Measurements from ENCODE around the gene ZFR. TPM values are rescaled to one million over a fixed set of nuclear protein-coding genes. Genes with fewer than 3 reads are reported as not detected.

Gene ZFR
- total and polyA plus RNA-seq, 9 of the 15 experiments (the other 6 are each of a cell fraction or from before 2014, with no cell fraction given): 35.5 to 108 (median 71.1) TPM

- Histone ChIP-seq H2AFZ (ENCODE audit: low read depth, low read length) (no peak overlapping the region), H3K79me2 (ENCODE audit: control insufficient read depth, insufficient read depth, low read length) (no peaks in the 10 kb centered on the region), H3K4me2 (ENCODE audit: insufficient read depth, low read length) (no peak overlapping the region), H3K36me3 (ENCODE audit: control insufficient read depth, insufficient read depth, low read length) (no peaks in the 10 kb centered on the region), H3K9ac (ENCODE audit: insufficient read depth in 1 of 2, low read depth in 2 of 2, low read length in 2 of 2) (no peak overlapping the region), H3K27ac (ENCODE audit: extremely low read depth, low read depth, low read length) (no peak overlapping the region), H3K4me1 (replicated peaks in 1 of 2; ENCODE audit: control insufficient read depth in 2 of 2, insufficient read depth in 2 of 2, low read length in 2 of 2) (no peaks in the 10 kb centered on the region), H3K4me3 (no peak overlapping the region), H4K20me1 (replicated peaks; ENCODE audit: control insufficient read depth, insufficient read depth, low read length) (no peaks in the 10 kb centered on the region), H3K9me3 (replicated peaks; ENCODE audit: control insufficient read depth, insufficient read depth, low read depth, low read length) (no peaks in the 10 kb centered on the region), H3K9me1 (ENCODE audit: control insufficient read depth, insufficient read depth, low read length) (no peaks in the 10 kb centered on the region), H3K27me3 (ENCODE audit: control insufficient read depth in 2 of 2, insufficient read depth in 2 of 2, low read length in 2 of 2) (peaks cover 5 to 21% of the 10 kb centered on the region in 2 experiments; a peak in 2 of 5 replicates)
- DNase-seq (ENCODE audit: extremely low read depth in 1 of 4, low spot score in 3 of 4): no peak
- no TSS peak for BruUV-seq (replicated peaks)
- FAIRE-seq: no peak
- intact Hi-C loops (cut with micrococcal nuclease): no loop called here
- in situ Hi-C loops (cut with MboI): no loop called here
- no peak for ATAC-seq
- POLR2A ChIA-PET: interaction anchor here (0.6 to 1.2 kb wide), 2 partner anchors 10 to 953 kb away, joined by 3 read pairs; no protein-coding TSS in a partner anchor
- CTCF ChIA-PET (ENCODE audit: low intra/inter-chr PET ratio): no interaction called here
- 0% methylated on average over 2 of the region's 2 CpGs for WGBS (ENCODE audit: insufficient coverage, low coverage, missing lambda C conversion rate)
- TF ChIP-seq, protein P1, sequence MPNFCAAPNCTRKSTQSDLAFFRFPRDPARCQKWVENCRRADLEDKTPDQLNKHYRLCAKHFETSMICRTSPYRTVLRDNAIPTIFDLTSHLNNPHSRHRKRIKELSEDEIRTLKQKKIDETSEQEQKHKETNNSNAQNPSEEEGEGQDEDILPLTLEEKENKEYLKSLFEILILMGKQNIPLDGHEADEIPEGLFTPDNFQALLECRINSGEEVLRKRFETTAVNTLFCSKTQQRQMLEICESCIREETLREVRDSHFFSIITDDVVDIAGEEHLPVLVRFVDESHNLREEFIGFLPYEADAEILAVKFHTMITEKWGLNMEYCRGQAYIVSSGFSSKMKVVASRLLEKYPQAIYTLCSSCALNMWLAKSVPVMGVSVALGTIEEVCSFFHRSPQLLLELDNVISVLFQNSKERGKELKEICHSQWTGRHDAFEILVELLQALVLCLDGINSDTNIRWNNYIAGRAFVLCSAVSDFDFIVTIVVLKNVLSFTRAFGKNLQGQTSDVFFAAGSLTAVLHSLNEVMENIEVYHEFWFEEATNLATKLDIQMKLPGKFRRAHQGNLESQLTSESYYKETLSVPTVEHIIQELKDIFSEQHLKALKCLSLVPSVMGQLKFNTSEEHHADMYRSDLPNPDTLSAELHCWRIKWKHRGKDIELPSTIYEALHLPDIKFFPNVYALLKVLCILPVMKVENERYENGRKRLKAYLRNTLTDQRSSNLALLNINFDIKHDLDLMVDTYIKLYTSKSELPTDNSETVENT (CRISPR knock-in tag; IDR thresholded peaks at IDR 0.05): no peak
- TF ChIP-seq PRDM10 (IDR thresholded peaks at IDR 0.05; ENCODE audit: partially characterized antibody): no peak
- no peak for TF ChIP-seq BRD9 (IDR thresholded peaks at IDR 0.05; ENCODE audit: low read depth, partially characterized antibody)
- TF ChIP-seq, protein P2, sequence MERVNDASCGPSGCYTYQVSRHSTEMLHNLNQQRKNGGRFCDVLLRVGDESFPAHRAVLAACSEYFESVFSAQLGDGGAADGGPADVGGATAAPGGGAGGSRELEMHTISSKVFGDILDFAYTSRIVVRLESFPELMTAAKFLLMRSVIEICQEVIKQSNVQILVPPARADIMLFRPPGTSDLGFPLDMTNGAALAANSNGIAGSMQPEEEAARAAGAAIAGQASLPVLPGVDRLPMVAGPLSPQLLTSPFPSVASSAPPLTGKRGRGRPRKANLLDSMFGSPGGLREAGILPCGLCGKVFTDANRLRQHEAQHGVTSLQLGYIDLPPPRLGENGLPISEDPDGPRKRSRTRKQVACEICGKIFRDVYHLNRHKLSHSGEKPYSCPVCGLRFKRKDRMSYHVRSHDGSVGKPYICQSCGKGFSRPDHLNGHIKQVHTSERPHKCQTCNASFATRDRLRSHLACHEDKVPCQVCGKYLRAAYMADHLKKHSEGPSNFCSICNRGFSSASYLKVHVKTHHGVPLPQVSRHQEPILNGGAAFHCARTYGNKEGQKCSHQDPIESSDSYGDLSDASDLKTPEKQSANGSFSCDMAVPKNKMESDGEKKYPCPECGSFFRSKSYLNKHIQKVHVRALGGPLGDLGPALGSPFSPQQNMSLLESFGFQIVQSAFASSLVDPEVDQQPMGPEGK (CRISPR knock-in tag; IDR thresholded peaks at IDR 0.05; ENCODE audit: borderline replicate concordance): no peak
- no peak for TF ChIP-seq CUX1 (CRISPR knock-in tag; IDR thresholded peaks at IDR 0.05)
- no peak for TF ChIP-seq KDM1A (IDR thresholded peaks at IDR 0.05)
- no peak for TF ChIP-seq NFE2 (IDR thresholded peaks at IDR 0.05; ENCODE audit: low read depth)
- no peak for TF ChIP-seq BRF1 (IDR thresholded peaks at IDR 0.05; ENCODE audit: borderline replicate concordance, extremely low read depth, insufficient read length)
Observed at GRCh38 chr5:32482193-32482592, 37.7 kb upstream of the ZFR start.
